ENCODE data around the gene BRSK2. TPM values are rescaled to one million over a fixed set of nuclear protein-coding genes. Genes with fewer than 3 reads are reported as not detected.

Gene BRSK2
- total and polyA plus RNA-seq, 2 donors from 2014 or later: 0.43 to 1.2 TPM

GRCh38 chr11:1475841-1476240 lies 86.1 kb downstream of the BRSK2 start:
- FAIRE-seq (no peak), DNase-seq (peak in 1 of 5 donors; percentile 2)
- TF ChIP-seq CTCF (IDR thresholded peaks at IDR 0.05; ENCODE audit: borderline replicate concordance, extremely low read depth, insufficient read depth): no peak
- Histone ChIP-seq H3K4me1 (ENCODE audit: control insufficient read depth in 2 of 3, insufficient read depth in 2 of 3, low read depth in 1 of 3, low read length in 3 of 3) (no peaks in the 10 kb centered on the region), H3K9ac (ENCODE audit: low read length in 3 of 3) (no peak overlapping the region), H3K4me3 (ENCODE audit: low read length in 3 of 3) (no peak overlapping the region), H3K9me3 (ENCODE audit: control insufficient read depth in 2 of 3, insufficient read depth in 1 of 3, low read length in 3 of 3) (no peaks in the 10 kb centered on the region), H3K27me3 (ENCODE audit: control insufficient read depth, insufficient read depth, low read length) (no peaks in the 10 kb centered on the region), H3K36me3 (ENCODE audit: control insufficient read depth in 2 of 3, insufficient read depth in 3 of 3, low read length in 3 of 3) (peaks cover 0 to 53% (median 22%) of the 10 kb centered on the region in 3 donors), H3K27ac (ENCODE audit: low read depth in 2 of 2, low read length in 2 of 2) (no peak overlapping the region)
- intact Hi-C loops (cut with DNase I): no loop called here

GRCh38 chr11:1476940-1477736 lies 87.4 kb downstream of the BRSK2 start:
- no peak overlapping the region for H3K9ac ChIP-seq (ENCODE audit: low read length in 3 of 3)
- no peak for FAIRE-seq
- TF ChIP-seq CTCF (IDR thresholded peaks at IDR 0.05; ENCODE audit: borderline replicate concordance, extremely low read depth, insufficient read depth): no peak
- H3K4me1 ChIP-seq (ENCODE audit: control insufficient read depth in 2 of 3, insufficient read depth in 2 of 3, low read depth in 1 of 3, low read length in 3 of 3): no peaks in the 10 kb centered on the region
- H3K36me3 ChIP-seq (ENCODE audit: control insufficient read depth in 2 of 3, insufficient read depth in 3 of 3, low read length in 3 of 3): peaks cover 0 to 53% (median 19%) of the 10 kb centered on the region in 3 donors
- intact Hi-C loops (cut with DNase I): no loop called here
- peak in 1 of 5 donors; percentile 6 for DNase-seq
- H3K9me3 ChIP-seq (ENCODE audit: control insufficient read depth in 2 of 3, insufficient read depth in 1 of 3, low read length in 3 of 3): no peaks in the 10 kb centered on the region
- no peaks in the 10 kb centered on the region for H3K27me3 ChIP-seq (ENCODE audit: control insufficient read depth, insufficient read depth, low read length)
- no peak overlapping the region for H3K4me3 ChIP-seq (ENCODE audit: low read length in 3 of 3)
- no peak overlapping the region for H3K27ac ChIP-seq (ENCODE audit: low read depth in 2 of 2, low read length in 2 of 2)

GRCh38 chr11:1478011-1478410 lies 88.3 kb downstream of the BRSK2 start:
- FAIRE-seq (no peak), DNase-seq (peak in 1 of 5 donors; percentile 6)
- Histone ChIP-seq H3K9me3 (ENCODE audit: control insufficient read depth in 2 of 3, insufficient read depth in 1 of 3, low read length in 3 of 3) (no peaks in the 10 kb centered on the region), H3K4me3 (ENCODE audit: low read length in 3 of 3) (no peak overlapping the region), H3K9ac (ENCODE audit: low read length in 3 of 3) (no peak overlapping the region), H3K27ac (ENCODE audit: low read depth in 2 of 2, low read length in 2 of 2) (no peak overlapping the region), H3K27me3 (ENCODE audit: control insufficient read depth, insufficient read depth, low read length) (no peaks in the 10 kb centered on the region), H3K36me3 (ENCODE audit: control insufficient read depth in 2 of 3, insufficient read depth in 3 of 3, low read length in 3 of 3) (peaks cover 0 to 52% (median 19%) of the 10 kb centered on the region in 3 donors), H3K4me1 (ENCODE audit: control insufficient read depth in 2 of 3, insufficient read depth in 2 of 3, low read depth in 1 of 3, low read length in 3 of 3) (peaks cover 0 to 1% (median 0%) of the 10 kb centered on the region in 3 donors)
- intact Hi-C loops (cut with DNase I): no loop called here
- no peak for TF ChIP-seq CTCF (IDR thresholded peaks at IDR 0.05; ENCODE audit: borderline replicate concordance, extremely low read depth, insufficient read depth)
